ENCODE results near the gene SSC5D. TPM values are rescaled to one million over a fixed set of nuclear protein-coding genes. Genes with fewer than 3 reads are reported as not detected.
A peak's percentile ranks its signal among the peaks of the same experiment; 100 is the strongest.

SSC5D gene
- total and polyA plus RNA-seq, 9 of the 15 experiments (the other 6 are each of a cell fraction or from before 2014, with no cell fraction given), result 0.04 to 0.71 (median 0.14) TPM; not detected in 2

DNA sequence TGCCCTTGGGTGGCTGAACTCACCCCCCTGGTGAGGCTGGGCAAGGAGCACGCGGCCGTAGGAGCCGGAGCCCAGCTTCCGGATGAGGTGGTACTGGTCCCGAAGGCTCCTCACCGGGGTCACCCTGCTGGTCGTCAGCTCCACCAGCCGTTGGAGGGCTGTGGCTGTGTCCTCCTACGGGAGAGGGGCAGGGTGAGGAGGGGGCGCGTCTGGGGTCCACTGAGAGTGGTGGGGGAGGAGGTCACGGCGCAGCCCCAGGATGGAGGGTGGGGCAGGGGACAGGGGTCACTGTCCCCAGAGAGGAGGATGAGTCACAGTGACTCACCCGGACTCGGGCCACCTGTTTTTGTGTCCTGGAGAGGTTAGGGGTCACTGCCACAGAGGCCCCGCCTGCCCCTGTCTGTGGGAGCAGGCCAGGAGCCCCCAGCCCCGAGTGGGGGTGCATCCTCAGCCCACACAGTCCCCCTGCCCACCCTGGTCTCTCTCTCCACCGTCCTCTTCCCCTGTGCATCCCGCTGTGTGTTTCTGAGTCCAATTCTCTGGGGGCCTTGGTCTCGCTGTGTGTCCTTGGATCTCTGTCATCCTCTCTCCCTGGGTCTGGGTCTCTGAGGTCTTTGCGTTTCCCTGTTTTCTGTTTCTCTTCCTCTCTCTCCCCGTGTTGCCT, 56.7 kb downstream of the SSC5D start (continued):
- TF ChIP-seq, protein P1, sequence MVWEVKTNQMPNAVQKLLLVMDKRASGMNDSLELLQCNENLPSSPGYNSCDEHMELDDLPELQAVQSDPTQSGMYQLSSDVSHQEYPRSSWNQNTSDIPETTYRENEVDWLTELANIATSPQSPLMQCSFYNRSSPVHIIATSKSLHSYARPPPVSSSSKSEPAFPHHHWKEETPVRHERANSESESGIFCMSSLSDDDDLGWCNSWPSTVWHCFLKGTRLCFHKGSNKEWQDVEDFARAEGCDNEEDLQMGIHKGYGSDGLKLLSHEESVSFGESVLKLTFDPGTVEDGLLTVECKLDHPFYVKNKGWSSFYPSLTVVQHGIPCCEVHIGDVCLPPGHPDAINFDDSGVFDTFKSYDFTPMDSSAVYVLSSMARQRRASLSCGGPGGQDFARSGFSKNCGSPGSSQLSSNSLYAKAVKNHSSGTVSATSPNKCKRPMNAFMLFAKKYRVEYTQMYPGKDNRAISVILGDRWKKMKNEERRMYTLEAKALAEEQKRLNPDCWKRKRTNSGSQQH (CRISPR knock-in tag; IDR thresholded peaks at IDR 0.05), result 0 out of 2 replicates have a peak, but pooled peaks have one; percentile 59
- TF ChIP-seq SMAD4 (CRISPR knock-in tag; conservative IDR thresholded peaks at IDR 0.05) (no peak; the same call in 1 of the 2 replicates), ZNF696 (CRISPR knock-in tag; conservative IDR thresholded peaks at IDR 0.05) (no peak), PHTF2 (CRISPR knock-in tag; IDR thresholded peaks at IDR 0.05) (no peak), ZFX (CRISPR knock-in tag; IDR thresholded peaks at IDR 0.05) (peak; percentile 44; the same call in 1 of the 2 replicates), ZEB2 (IDR thresholded peaks at IDR 0.05) (0 out of 2 replicates have a peak, but pooled peaks have one; percentile 45), SRSF1 (IDR thresholded peaks at IDR 0.05; ENCODE audit: low read depth, low read length) (no peak), TEAD4 (IDR thresholded peaks at IDR 0.05; ENCODE audit: low read length) (no peak), TEAD4 (CRISPR knock-in tag; IDR thresholded peaks at IDR 0.05; ENCODE audit: borderline replicate concordance) (no peak), TFAP4 (CRISPR knock-in tag; IDR thresholded peaks at IDR 0.05; ENCODE audit: borderline replicate concordance) (peak; percentile 89), BRF1 (IDR thresholded peaks at IDR 0.05; ENCODE audit: borderline replicate concordance, extremely low read depth, insufficient read length) (no peak), PHB2 (IDR thresholded peaks at IDR 0.05; ENCODE audit: low read depth) (no peak), GABPB1 (CRISPR knock-in tag; IDR thresholded peaks at IDR 0.05) (peak; percentile 65), ETV5 (CRISPR knock-in tag; IDR thresholded peaks at IDR 0.05; ENCODE audit: low read depth) (0 out of 2 replicates have a peak, but pooled peaks have one; percentile 34)
- TF ChIP-seq, protein P2, sequence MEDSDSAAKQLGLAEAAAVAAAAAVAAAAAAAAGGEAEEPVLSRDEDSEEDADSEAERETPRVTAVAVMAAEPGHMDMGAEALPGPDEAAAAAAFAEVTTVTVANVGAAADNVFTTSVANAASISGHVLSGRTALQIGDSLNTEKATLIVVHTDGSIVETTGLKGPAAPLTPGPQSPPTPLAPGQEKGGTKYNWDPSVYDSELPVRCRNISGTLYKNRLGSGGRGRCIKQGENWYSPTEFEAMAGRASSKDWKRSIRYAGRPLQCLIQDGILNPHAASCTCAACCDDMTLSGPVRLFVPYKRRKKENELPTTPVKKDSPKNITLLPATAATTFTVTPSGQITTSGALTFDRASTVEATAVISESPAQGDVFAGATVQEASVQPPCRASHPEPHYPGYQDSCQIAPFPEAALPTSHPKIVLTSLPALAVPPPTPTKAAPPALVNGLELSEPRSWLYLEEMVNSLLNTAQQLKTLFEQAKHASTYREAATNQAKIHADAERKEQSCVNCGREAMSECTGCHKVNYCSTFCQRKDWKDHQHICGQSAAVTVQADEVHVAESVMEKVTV (CRISPR knock-in tag; IDR thresholded peaks at IDR 0.05), result no peak
